ENCODE data around the gene TMEFF2.
"Not testable (repeated sequence)": the region's sequence is repeated elsewhere in the genome, so short reads cannot be mapped to it uniquely, and the experiment has no call there.

TMEFF2 gene

DNA sequence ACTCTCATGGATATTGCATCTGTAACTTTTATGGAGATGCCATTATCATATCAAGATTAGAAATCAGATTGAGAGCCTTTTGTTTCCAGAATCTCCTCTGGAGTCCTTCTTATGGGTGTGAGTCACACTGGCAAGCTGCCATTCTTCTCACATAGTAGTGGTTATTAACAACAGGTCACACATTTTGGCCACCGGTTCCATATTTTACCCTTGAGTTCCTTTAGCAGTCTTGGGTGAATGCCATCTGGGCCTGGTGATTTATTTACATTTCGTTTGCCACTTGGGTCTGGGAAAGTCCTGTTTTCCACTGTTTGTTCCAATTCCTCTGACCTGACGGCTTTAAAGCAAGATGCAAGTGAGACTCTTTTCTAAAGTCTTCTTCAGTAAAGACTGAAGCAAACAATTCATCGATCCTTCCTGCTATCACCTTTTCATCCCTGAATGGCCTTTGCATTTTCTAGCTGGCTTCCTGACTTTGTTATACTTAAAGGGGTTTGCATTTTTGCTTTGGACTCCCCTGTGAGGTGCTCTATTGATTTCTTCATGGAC is 267.3 kb downstream of the TMEFF2 start:
- no peak for DNase-seq

DNA sequence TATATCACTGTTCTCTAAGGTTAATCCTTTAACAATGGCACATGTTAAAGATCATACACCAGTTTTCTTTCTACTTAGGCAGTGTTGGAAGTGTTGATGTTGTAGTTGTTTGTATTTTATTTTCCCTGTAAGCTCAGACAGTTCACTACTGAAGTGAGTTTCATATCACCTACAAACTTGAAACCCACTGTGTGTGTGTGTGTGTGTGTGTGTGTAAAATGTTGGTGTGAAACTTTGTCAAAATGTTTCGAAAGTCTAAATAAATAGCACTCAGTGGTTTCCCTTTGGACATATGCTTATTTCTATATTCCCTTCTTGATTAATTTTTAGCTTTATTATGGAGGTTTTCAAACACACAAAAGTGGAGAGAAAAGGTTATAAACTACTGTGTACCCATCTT is 268.1 kb downstream of the TMEFF2 start:
- DNase-seq: no peak

DNA sequence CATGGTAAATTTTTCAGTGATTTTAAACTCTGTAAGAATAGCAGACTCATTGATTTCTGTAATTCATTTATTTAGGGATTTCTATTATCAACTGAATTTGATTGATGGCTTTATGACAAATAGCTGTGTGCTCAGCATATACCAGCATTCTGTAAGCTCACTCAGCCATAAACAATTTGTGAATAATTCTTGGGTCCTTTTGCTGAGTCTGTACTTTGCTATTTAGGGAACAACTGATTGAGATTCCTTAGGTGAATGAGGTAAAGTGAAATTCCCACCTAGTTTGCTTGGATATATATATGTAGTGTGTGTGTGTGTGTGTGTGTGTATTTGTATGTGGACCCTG is 271.1 kb downstream of the TMEFF2 start:
- no peak for DNase-seq

DNA sequence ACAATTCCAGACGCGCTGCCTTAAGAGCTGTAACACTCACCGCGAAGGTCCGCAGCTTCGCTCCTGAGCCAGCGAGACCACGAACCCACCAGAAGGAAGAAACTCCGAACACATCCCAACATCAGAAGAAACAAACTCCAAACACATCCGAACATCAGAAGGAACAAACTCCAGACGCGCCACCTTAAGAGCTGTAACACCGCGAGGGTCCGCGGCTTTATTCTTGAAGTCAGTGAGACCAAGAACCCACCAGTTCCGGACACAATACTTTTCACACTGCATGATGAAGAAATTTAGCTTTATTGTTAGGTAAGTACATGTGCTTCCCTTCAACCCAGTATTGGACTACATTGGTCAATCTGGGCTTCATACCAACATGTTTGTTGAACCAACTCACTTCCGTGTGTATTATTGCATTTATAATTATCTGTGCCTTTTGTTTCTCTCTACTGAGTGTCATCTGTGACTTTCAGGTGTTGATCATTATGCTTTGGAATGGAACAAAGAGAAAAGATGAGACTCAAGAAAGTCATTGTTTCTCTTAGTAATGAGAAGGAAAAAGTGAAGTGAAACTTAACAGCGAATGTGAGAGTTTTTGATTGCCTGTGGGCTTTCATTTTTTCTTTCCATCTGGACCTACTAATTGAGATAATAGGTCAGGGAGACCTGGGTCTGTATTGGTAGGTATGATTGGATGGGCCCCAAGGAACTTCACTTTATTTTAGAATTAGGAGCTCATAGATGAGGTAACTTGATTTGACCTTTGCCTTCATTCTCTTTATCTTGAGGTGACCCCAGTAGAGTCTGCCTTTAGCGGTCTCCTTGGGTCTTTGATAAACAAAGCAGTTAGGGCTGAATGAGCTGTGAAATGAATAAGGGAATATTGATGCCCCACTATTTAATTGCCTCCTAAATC is 271.7 kb downstream of the TMEFF2 start:
- DNase-seq: no peak

DNA sequence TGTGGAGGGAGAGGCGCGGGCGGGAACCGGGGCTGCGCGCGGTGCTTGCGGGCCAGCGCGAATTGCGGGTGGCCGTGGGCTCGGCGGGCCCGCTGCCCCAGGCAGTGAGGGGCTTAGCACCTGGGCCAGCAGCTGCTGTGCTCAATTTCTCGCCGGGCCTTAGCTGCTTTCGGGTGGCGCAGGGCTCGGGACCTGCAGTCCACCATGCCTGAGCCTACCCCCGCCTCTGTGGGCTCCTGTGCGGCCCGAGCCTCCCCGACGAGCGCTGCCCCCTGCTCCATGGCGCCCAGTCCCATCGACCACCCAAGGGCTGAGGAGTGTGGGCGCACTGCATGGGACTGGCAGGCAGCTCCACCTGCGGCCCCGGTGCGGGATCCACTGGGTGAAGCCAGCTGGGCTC is 273.1 kb downstream of the TMEFF2 start:
- DNase-seq: not testable (repeated sequence)

DNA sequence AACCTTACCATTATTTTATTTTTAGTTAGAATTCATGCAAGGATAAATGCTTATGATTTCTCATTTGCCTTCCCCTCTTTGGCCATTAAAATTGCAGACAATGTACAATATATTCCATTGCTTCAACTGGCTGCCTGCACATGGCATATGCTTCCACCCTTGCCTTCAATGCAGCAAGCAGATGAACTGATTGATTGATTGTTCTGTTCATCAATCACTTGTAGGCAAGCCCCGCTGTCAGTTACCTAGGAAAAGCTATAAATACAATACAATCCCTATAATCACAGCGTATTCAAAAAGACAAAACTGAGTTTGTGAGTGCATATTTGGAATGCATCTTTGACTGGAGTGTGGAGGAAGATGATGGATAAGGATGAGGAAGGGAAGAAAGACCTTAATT is 274.2 kb downstream of the TMEFF2 start:
- no peak for DNase-seq

DNA sequence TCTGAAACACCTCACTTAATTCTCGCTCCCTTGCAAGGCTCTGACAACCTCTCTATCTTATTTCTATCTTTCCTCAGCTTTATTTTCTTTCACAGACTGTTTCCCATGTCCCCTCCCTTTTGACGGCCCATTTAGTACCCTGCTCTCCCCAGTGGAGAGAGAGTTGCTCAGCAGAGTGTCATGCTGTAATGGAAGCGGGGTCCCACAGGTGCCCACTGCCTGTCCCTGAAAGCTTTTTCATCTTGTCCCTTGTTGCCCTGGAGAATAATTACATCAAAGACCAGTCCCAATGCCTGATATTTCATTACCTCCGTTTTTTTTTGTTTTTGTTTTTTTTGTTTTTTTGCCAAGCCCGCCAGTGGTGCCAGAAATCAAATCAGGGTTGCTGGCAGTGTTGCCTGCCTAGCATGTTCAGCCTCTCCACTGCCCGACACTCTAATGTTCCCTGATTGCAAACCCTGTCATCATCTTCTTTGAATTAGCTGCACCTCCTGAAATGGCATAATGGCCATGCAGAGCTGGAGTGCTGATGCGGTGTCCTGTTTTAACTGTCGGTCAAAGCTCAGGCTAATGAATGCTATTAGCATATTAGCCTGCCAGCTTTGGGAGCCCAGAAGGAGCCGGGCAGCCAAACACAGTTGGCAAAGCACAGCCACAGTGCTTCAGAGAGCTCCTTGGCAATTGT is 276.6 kb downstream of the TMEFF2 start:
- no peak for DNase-seq

DNA sequence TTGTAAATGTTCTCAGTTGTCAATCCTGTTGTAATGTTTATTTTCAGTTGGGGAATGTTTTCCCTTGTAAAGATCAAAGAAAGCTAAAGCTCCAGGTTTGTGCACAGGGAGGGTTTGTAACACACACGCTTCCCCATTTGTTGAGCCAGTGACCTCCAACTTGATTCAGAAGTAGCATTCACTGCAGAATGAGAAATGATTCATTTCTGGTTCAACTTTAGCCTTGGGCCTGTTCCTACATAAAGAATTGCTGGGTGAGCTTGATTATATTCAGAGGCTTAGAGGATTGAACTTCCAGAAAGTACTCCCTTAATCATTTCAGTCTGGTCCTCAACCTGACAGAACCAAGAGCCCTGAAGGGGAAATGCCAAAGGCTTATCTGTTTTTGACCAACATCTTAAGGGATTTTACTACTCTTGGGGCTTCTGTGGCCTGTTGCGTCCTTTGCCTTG is 277.3 kb downstream of the TMEFF2 start:
- DNase-seq: no peak

DNA sequence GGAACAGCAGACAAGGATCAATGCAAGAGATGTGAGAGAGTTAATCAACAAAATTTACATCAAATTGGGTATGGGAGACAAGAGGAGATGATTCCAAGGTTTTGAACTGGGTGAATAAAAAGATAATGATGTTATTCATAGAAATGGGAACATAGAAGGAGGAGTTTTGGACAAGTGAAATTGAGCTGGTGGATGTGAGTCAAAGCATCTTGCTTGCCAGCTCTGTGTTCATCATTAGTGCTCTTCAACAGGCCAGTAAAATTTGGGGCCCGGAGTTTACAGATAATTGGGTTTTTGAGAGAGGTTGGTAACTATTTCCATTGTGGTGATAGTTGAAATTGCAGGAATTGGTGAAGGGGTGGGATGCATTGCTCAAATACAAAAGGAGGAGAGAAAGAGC is 277.9 kb downstream of the TMEFF2 start:
- no peak for DNase-seq

DNA sequence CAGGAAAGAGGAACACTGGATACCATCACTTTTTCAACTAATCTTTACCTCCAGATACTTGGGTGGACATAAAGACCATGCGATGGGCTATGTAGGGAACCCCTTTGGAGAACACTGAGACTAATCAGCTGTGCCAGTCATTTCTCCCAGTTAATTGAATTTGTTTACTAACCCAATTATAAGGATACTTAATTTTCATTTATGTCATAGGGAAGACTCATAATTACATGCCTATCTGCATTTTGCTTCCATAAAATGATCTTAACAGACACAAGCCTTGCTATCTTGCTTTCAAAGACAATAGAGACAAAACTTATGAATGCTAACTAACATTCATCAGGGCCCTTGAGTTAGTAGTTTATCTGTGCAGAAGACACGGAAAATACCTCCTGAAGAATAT is 279.0 kb downstream of the TMEFF2 start:
- no peak for DNase-seq

DNA sequence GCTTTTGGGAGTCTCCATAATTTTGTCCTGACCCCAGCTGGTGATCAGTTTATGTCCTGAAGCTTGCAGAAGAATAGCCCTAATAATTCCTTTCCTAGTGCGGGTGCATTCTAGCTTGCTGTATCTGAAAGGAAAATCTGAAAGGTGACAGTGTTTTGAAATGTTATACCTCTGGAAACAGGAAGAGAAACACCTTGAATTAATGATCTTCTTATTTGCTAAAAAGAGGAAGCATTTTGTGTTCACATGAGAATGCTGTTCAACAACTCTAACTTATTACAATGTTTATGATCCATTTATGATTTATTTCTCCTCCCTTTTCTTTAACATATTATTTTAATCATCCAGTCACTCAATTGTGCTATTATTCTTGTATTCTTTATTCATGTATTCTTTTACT is 280.9 kb downstream of the TMEFF2 start:
- no peak for DNase-seq

DNA sequence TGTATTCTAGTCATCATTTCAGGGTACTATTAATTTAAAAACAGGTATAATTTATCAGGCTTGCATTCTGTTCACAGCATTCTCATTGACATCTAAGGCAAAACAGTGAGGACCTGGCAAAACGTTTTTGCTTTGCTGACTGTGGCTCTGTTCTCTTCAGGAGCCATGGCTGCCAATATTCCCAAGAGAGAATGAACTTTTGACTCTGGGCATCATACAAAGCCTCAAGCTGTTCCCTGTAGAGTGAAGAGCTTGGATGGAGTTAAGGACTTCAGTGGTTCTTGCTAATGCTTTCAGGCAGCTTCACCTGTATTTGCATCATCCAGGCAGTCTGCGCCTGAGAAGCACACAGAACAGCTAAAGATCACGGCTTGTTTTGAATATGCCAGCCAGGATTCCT is 282.0 kb downstream of the TMEFF2 start:
- DNase-seq: no peak

DNA sequence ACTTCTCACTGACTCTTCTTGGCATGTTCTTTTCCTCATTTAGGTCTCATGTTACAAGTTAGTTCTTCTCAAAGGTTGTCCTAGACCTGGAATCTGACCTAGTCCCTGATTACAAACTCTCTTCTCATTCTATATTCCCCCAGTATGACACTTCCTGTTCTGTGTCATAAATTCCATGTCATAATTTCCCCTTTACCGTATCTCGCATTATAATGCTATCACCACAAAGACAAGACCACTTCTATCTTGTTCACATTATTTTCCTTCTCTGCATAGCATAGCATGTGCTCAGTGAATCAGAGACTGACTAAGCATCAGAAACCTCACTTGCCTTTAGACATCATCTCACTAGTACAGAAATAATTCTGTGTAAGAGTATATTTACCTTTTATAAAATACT is 284.2 kb downstream of the TMEFF2 start:
- no peak for DNase-seq

DNA sequence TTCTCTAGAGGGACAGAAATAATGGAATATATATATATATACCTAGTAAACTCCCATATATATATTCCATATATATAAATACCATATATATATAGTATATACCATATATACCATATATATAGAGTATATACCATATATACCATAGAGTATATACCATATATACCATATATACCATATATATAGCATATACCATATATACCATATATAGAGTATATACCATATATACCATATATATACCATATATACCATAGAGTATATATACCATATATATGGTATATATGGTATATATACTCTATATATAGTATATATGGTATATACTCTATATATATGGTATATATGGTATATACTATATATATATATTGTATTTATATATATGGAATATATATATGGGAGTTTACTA is 285.9 kb downstream of the TMEFF2 start:
- no peak for DNase-seq

DNA sequence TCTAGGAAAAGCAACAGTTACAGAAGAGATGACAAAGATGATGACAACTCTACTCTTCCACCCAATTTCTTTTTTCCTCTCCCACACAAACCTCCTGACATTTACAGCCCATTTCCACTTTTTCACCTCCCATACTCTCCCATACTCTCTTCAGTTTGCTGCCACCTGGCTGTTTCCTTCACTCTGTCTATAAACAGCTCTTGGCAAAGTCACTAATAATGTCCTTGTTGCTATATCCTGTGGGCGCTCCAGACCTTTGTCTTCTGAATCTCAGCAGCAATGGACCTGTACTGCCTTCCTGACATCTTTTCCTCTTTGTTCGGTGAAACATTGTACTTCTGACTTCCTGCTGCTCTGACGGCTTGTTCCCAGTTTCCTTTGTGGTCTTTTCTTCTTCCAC is 287.2 kb downstream of the TMEFF2 start:
- no peak for DNase-seq

DNA sequence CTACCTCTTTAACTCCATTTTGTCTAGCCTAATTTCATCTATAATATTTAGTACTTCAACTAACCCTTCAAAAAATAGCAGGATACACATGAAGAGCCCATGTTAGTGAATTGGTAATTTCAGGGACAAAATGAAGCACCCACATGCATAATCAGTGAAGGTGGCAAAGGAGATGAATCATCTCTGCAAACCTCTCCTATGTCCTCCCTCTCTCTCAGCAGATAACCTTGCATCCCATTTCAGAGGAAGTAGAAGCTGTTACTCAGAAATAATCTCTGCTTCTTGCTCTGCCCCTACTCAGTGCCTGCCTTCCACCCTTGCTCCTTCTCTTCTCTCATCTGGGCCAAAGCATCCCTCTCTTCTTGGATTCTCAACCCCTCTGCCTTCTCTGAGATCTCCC is 287.6 kb downstream of the TMEFF2 start:
- no peak for DNase-seq

DNA sequence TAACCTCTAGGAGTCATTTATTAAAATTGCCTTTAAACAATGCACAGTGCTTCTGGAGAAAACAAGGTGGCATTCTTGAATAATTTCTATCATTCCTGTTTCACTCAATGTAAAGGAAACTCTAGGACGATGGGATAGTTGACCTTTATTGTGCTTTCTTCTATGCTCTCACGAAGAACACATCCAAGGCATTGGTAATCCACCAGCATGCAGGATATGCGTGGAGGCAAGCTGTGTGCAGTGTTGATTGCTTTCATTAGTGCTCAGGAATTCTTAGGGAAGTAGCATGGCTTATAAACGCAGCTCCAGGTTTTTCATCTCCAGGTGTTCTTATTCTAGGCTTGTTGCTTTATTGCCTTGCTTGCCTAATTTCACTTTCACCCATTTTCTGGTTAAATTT is 289.4 kb downstream of the TMEFF2 start:
- DNase-seq: no peak

DNA sequence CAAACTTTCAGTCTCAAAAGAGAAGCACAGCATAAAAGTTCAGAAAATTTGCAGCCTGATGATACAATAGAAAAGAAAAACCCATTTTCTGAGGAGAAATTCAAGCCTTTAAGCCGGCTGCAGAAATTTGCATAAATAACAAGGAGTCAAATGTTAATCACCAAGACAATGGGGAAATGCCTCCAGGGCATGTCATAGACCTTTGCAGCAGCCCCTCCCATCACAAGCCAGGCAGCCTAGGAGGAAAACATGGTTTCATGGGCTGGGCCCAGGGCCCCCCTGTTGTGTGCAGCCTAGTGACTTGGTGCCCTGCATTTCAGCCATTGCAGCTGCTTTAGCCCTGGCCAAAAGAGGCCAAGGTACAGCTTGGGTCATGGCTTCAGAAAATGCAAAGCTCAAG is 293.7 kb downstream of the TMEFF2 start:
- DNase-seq: no peak

DNA sequence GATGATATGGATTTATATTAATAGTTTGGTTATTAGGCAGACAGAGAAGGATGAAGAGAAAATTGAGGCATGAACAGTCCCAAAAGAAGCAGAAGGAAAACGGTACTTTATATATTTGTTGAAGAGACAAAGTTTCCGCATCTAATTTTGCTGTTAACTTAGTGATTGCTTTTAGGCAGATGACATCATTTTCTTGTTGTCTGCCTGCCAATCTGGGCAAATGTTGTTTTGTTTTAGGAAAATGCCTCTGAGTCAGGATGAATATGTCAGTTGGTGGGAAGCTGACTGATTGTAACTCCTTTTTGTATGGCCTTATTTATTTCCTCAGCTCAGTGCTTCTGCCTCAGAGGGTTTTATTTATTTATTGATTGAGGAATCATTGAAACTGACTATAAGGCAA is 295.3 kb downstream of the TMEFF2 start:
- DNase-seq: no peak
